Neuronal stem cell (in vitro differentiated cells): ENCODE data around the gene PTH1R.

Experiments
- DNase-seq: peaks from one replicate; pipeline ENCODE4 v3.0.0-alpha.2; 2013; ENCODE audit warnings: low spot score
- H2AFZ ChIP-seq: one replicate; pipeline ENCODE4 v1.6.1; 2013; ENCODE audit warnings: mild to moderate bottlenecking, low read length, inconsistent platforms
- H2AK5ac ChIP-seq: 2 replicates; pipeline ENCODE4 v1.6.1; 2013; ENCODE audit warnings: low read depth, mild to moderate bottlenecking, inconsistent platforms, low read length, moderate library complexity, mixed read lengths
- H2BK120ac ChIP-seq: 2 replicates; pipeline ENCODE4 v1.6.1; 2013; ENCODE audit warnings: low read depth, mild to moderate bottlenecking, inconsistent platforms, low read length, moderate library complexity, mixed read lengths
- H2BK12ac ChIP-seq: one replicate; pipeline ENCODE4 v1.6.1; 2013; ENCODE audit warnings: low read length, inconsistent platforms
- H2BK15ac ChIP-seq: 2 replicates; pipeline ENCODE4 v1.6.1; 2013; ENCODE audit warnings: mild to moderate bottlenecking, low read length, inconsistent platforms, mixed read lengths
- H2BK5ac ChIP-seq: one replicate; pipeline ENCODE4 v1.6.1; 2013; ENCODE audit warnings: inconsistent platforms, mild to moderate bottlenecking, low read length, moderate library complexity
- H3K14ac ChIP-seq: one replicate; pipeline ENCODE4 v1.6.1; 2013; ENCODE audit warnings: low read length, inconsistent platforms
- H3K18ac ChIP-seq: 2 replicates; pipeline ENCODE4 v1.6.1; 2013; ENCODE audit warnings: low read length, inconsistent platforms
- H3K23ac ChIP-seq: 2 replicates; pipeline ENCODE4 v1.6.1; 2013; ENCODE audit warnings: low read depth, mild to moderate bottlenecking, mixed read lengths, low read length, inconsistent platforms; ENCODE audit not compliant: poor library complexity
- H3K27ac ChIP-seq: replicated peaks from 3 replicates; pipeline ENCODE4 v1.5.1; 2013; ENCODE audit warnings: low read length, inconsistent platforms
- H3K27me3 ChIP-seq, 3 experiments: 2 replicates each; pipeline ENCODE4 v1.6.1; 2013; ENCODE audit warnings: low read length in 3 of 3, mild to moderate bottlenecking in 2 of 3, inconsistent platforms in 1 of 3, low read depth in 1 of 3, mixed read lengths in 1 of 3, moderate library complexity in 1 of 3; ENCODE audit not compliant: control insufficient read depth in 3 of 3, insufficient read depth in 3 of 3
- H3K36me3 ChIP-seq, 2 donors: replicated peaks in 1 of 2; 2 replicates each; pipeline ENCODE4 v1.6.1; 2013; ENCODE audit warnings: low read length in 2 of 2; ENCODE audit not compliant: control insufficient read depth in 2 of 2, insufficient read depth in 2 of 2
- H3K4ac ChIP-seq: 2 replicates; pipeline ENCODE4 v1.6.1; 2013; ENCODE audit warnings: inconsistent platforms, mild to moderate bottlenecking, low read length, moderate library complexity
- H3K4me1 ChIP-seq, 2 donors: 1 replicate in 1 of 2; 2 replicates in 1 of 2; pipeline ENCODE4 v1.6.1; 2013; ENCODE audit warnings: low read length in 2 of 2, low read depth in 1 of 2; ENCODE audit not compliant: control insufficient read depth in 2 of 2, insufficient read depth in 1 of 2
- H3K4me2 ChIP-seq: one replicate; pipeline ENCODE4 v1.6.1; 2013; ENCODE audit warnings: mild to moderate bottlenecking, low read length, inconsistent platforms; ENCODE audit not compliant: insufficient read depth, poor library complexity, severe bottlenecking
- H3K4me3 ChIP-seq, 2 donors: 2 replicates each; pipeline ENCODE4 v1.5.1; 2013; ENCODE audit warnings: low read length in 2 of 2, mild to moderate bottlenecking in 2 of 2, inconsistent platforms in 1 of 2, moderate library complexity in 1 of 2
- H3K79me1 ChIP-seq: one replicate; pipeline ENCODE4 v1.6.1; 2013; ENCODE audit warnings: low read depth, mild to moderate bottlenecking, inconsistent platforms, low read length, moderate library complexity
- H3K9ac ChIP-seq: one replicate; pipeline ENCODE4 v1.6.1; 2013; ENCODE audit warnings: mild to moderate bottlenecking, low read depth, low read length, inconsistent platforms; ENCODE audit not compliant: poor library complexity
- H3K9me3 ChIP-seq, 2 donors: replicated peaks in 1 of 2; 2 replicates each; pipeline versions ENCODE3 to v1.6.1; 2013; ENCODE audit warnings: low read length in 2 of 2, mild to moderate bottlenecking in 2 of 2, inconsistent platforms in 1 of 2, low read depth in 1 of 2, mixed read lengths in 1 of 2, moderate library complexity in 1 of 2; ENCODE audit not compliant: control insufficient read depth in 2 of 2, insufficient read depth in 1 of 2
- H4K8ac ChIP-seq: one replicate; pipeline ENCODE4 v1.6.1; 2013; ENCODE audit warnings: low read depth, mild to moderate bottlenecking, inconsistent platforms, low read length, moderate library complexity
- H4K91ac ChIP-seq: one replicate; pipeline ENCODE4 v1.6.1; 2013; ENCODE audit warnings: low read length, low read depth, mild to moderate bottlenecking, inconsistent platforms; ENCODE audit not compliant: poor library complexity
- WGBS, 2 donors: extraction: QIAGEN DNeasy Blood & Tissue Kit; methylation state at CpG; one replicate each; pipeline ENCODE4 v1.1.7; 2013; ENCODE audit warnings: missing lambda C conversion rate in 2 of 2, mixed read lengths in 1 of 2; ENCODE audit not compliant: insufficient read length in 2 of 2, insufficient replicate concordance in 1 of 2; ENCODE audit errors: extremely low coverage in 2 of 2; 5-methylcytosine and 5-hydroxymethylcytosine counted together

PTH1R gene

DNA sequence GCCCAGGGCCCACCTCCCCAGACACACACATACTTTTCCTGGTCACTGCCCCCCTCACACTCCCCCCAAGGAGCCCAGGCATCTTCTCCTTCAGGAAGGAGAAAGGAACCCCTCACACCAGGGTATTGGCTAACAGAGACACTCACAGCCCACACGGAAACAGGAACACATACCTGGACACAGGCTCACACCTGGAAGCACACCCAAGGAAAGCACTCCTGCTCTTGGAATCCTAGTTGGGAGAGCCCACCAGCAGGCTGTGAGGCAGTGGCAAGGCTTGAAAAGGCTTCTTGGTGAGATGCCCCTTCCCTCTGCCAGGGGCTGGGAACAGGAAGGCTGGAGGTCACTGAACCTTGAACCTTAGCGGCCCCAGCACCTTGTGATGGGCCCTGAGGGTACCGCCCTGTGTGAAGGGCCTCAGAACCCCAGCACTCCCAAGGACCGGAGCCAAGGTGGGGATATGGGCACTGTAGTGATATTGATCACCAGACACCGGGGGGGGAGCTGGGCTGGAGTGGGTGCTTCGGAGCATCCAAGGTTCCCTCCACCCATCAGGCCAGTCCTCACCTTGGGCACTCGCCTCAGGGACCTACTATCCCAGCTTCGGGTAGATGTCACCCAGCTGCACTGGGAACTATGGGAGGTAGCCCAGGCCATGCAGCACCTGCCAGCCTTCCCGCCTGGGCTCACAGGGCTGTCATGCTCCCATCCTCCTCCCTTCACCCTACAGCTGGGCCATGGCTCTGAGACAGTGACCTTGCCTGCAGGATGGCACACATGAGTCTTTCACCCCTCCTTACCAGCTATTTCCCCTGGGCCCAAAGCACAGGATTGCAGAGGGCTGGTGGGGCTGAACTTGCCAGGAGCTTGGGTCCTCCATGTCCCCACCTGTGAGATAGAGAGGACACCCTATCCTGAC is 30.6 kb upstream of the PTH1R start:
- Histone ChIP-seq H3K18ac (peak overlapping the region; percentile 96), H3K27ac (no peak overlapping the region), H3K27me3 (no peaks in the 10 kb centered on the region), H3K23ac (peak overlapping the region; percentile 80), H3K4me3 (no peak overlapping the region), H3K79me1 (no peaks in the 10 kb centered on the region), H3K14ac (peak overlapping the region; percentile 32), H2BK12ac (peak overlapping the region; percentile 76), H3K9ac (no peak overlapping the region), H3K4ac (peak overlapping the region; percentile 93), H2BK120ac (peak overlapping the region; percentile 95), H3K4me1 (peaks cover 3 to 33% of the 10 kb centered on the region in 2 donors), H4K91ac (peak overlapping the region; percentile 94), H3K36me3 (no peaks in the 10 kb centered on the region), H4K8ac (no peak overlapping the region), H3K4me2 (no peak overlapping the region), H3K9me3 (peaks cover 0 to 4% of the 10 kb centered on the region in 2 donors), H2BK15ac (peak overlapping the region; percentile 93), H2AFZ (no peak overlapping the region), H2BK5ac (no peak overlapping the region), H2AK5ac (peak overlapping the region; percentile 64)
- no CpG with 5 or more reads among the region's 9 CpGs for WGBS, 2 donors
- no peak for DNase-seq

DNA sequence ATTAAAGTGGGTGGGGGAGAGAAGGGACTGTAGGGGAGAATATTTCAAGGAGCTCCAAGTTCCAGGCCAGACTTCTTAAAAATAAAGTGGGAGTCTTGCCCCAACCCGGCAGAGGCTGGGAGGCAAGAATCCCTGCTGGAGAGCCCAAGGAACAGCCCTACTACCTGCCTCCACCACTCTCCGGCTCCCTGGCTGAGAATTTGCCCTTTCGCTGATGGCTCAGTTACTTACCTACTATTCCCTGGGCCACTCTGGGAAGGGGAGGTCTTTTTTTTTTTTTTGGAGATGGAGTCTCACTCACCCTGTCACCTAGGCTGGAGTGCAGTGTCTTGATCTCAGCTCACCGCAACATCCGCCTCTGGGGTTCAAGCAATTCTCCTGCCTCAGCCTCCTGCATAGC is 29.8 kb upstream of the PTH1R start:
- no peak overlapping the region for H3K27ac ChIP-seq
- no peak overlapping the region for H3K4ac ChIP-seq
- H3K79me1 ChIP-seq, result no peaks in the 10 kb centered on the region
- H2BK120ac ChIP-seq, result no peak overlapping the region
- no peak overlapping the region for H2AFZ ChIP-seq
- no peak overlapping the region for H2BK15ac ChIP-seq
- no peak overlapping the region for H2AK5ac ChIP-seq
- no peaks in the 10 kb centered on the region for H3K27me3 ChIP-seq
- no peak overlapping the region for H3K18ac ChIP-seq
- H2BK5ac ChIP-seq, result no peak overlapping the region
- H3K4me3 ChIP-seq, result no peak overlapping the region
- H3K4me1 ChIP-seq, result peaks cover 3 to 33% of the 10 kb centered on the region in 2 donors
- peaks cover 0 to 4% of the 10 kb centered on the region in 2 donors for H3K9me3 ChIP-seq
- no peak overlapping the region for H2BK12ac ChIP-seq
- no peak overlapping the region for H3K9ac ChIP-seq
- WGBS, 2 donors, result no CpG with 5 or more reads among the region's 5 CpGs
- DNase-seq, result no peak
- H3K14ac ChIP-seq, result no peak overlapping the region
- H4K8ac ChIP-seq, result no peak overlapping the region
- no peak overlapping the region for H4K91ac ChIP-seq
- H3K36me3 ChIP-seq, result no peaks in the 10 kb centered on the region
- no peak overlapping the region for H3K23ac ChIP-seq
- H3K4me2 ChIP-seq, result no peak overlapping the region

DNA sequence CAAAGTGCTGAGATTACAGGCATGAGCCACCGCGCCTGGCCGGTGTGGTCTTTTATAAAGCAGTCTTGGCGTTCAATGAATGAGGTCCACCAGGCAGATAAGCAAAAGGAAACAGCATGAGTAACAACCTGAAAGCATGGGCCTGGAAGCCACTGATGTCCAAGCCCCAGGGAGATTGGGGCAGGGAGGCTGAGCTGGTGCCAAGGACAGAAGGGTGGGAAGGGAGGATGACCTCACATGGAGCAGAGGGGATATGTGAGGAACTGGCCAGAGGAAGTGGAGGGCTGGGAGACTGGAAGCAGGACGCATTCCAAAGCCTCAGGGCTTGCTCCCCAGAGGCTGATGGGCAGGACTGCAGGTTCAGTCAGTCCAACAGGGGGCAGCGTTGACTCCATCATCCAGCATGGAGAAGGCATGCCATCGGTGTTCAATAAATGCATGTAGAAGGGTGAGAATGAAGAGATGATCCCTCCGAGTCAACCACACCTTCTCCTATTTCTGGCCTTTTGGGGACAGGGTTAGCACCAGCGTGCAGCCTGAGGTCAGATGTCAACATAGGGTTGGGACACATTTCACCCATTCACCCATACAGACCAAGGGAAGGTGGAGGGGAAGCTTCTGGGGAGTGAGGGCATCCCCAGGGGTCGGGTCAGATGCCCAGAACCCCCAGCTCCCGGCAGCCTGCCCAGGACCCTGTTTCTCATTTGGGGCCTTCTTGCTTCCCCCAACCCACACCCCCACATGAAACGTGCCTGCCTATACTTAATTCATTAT is 29.1 kb upstream of the PTH1R start:
- H3K79me1 ChIP-seq, result no peaks in the 10 kb centered on the region
- peak overlapping the region; percentile 49 for H2BK15ac ChIP-seq
- no peak overlapping the region for H3K23ac ChIP-seq
- H3K4me1 ChIP-seq, result peaks cover 3 to 33% of the 10 kb centered on the region in 2 donors
- H3K18ac ChIP-seq, result peak overlapping the region; percentile 56
- no peak overlapping the region for H4K91ac ChIP-seq
- no peaks in the 10 kb centered on the region for H3K36me3 ChIP-seq
- no peaks in the 10 kb centered on the region for H3K27me3 ChIP-seq
- DNase-seq, result no peak
- no peak overlapping the region for H2BK120ac ChIP-seq
- no CpG with 5 or more reads among the region's 12 CpGs for WGBS, 2 donors
- peak overlapping the region; percentile 93 for H2AK5ac ChIP-seq
- no peak overlapping the region for H3K4me3 ChIP-seq
- H2BK12ac ChIP-seq, result no peak overlapping the region
- no peak overlapping the region for H3K4me2 ChIP-seq
- H2BK5ac ChIP-seq, result peak overlapping the region; percentile 29
- H3K9ac ChIP-seq, result no peak overlapping the region
- H3K27ac ChIP-seq, result no peak overlapping the region
- peak overlapping the region; percentile 39 for H3K4ac ChIP-seq
- H4K8ac ChIP-seq, result peak overlapping the region; percentile 52
- no peak overlapping the region for H3K14ac ChIP-seq
- H2AFZ ChIP-seq, result no peak overlapping the region
- peaks cover 0 to 3% of the 10 kb centered on the region in 2 donors for H3K9me3 ChIP-seq
